GM13976 (cell line): ENCODE data around the gene TREML2.

Source experiments
- DNase-seq: peaks from one replicate; pipeline ENCODE4 v3.0.0; 2012; ENCODE audit warnings: low spot score
- CTCF ChIP-seq: IDR thresholded peaks from 2 replicates; pipeline ENCODE4 v1.5.1; 2012; ENCODE audit warnings: borderline replicate concordance, mild to moderate bottlenecking; ENCODE audit not compliant: insufficient read depth; ENCODE audit errors: extremely low read depth, missing control alignments, control extremely low read depth
- in situ Hi-C: fragments of 300-500 bp; cut with MboI; formaldehyde crosslinking; loops from one replicate; pipeline ENCODE4 v1.12.0; 2022; ENCODE audit warnings: low sequenced_read_pairs, mixed read lengths, inconsistent platforms; ENCODE audit not compliant: unreplicated experiment

The TREML2 gene

GRCh38 chr6:41236276-41236675 is 35.3 kb upstream of the TREML2 start:
- in situ Hi-C loops = no loop called here
- no peak for DNase-seq
- no peak for TF ChIP-seq CTCF

- TF ChIP-seq CTCF = no peak
- DNase-seq = no peak
- in situ Hi-C loops = no loop called here
Measured at GRCh38 chr6:41232667-41233066, 31.7 kb upstream of the TREML2 start.

- no peak for TF ChIP-seq CTCF
- DNase-seq = no peak
- in situ Hi-C loops = no loop called here
Measured at GRCh38 chr6:41231246-41231645, 30.3 kb upstream of the TREML2 start.

DNA sequence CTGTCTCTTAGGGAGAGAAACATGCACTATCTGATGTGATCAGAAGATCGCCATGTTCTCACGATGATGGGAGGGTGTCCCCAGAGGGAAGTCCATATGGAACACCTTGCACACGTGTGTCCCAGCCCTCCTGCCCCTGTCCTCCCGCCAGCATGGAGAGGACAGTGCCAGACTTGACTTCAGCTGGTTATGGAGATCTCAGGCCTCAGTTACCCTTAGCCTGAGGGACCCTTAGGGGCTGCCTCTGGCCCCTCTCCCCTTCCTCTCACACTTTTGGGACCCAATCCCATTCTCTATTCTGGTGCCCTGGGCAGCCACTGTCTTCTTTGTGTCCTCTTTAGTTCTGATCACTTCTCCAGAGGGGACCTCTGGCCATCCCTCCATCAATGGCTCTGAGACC is 28.8 kb upstream of the TREML2 start:
- in situ Hi-C loops = no loop called here
- no peak for TF ChIP-seq CTCF
- no peak for DNase-seq

- no peak for DNase-seq
- in situ Hi-C loops = no loop called here
- no peak for TF ChIP-seq CTCF
Measured at GRCh38 chr6:41228616-41229015, 27.7 kb upstream of the TREML2 start.

GRCh38 chr6:41228096-41228495 is 27.1 kb upstream of the TREML2 start, which contains the start of gene TREML4:
TREML4 (plus strand) TSS chr6:41228349; CDS start chr6:41228428, 79 bp downstream.
- TF ChIP-seq CTCF = no peak
- DNase-seq = no peak
- in situ Hi-C loops = no loop called here

- no peak for TF ChIP-seq CTCF
- DNase-seq = no peak
- in situ Hi-C loops = no loop called here
Measured at GRCh38 chr6:41226752-41227151, 25.8 kb upstream of the TREML2 start.
